ENCODE measurements around the gene RAB5IF.
A peak's percentile ranks its signal among the peaks of the same experiment; 100 is the strongest.

The RAB5IF gene

DNA sequence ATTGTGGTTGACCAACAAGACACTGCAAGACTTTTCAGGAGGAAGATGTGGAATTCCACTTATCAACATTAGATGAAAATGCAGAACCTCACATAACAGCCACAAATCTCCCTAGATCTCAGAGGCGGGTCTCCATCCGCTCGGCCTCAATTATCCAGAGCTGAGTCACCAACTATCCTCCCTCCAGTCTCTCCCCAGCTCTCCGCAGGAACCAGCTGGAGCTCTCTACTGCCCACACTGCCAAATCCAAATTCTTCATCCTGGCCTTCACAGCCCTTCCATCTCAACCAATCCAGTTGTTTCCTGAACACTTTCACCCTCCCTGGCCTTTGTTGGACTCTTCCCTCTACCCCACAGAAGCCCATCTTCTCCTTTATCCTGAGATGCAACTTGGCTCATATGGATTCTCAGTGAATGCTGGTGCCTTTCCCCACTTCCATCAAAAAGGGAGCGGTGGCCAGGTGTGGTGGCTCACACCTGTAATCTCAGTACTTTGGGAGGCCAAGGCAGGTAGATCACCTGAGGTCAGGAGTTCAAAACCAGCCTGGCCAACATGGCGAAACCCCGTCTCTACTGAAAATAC, 35.6 kb upstream of the RAB5IF start:
- H3K9me3 ChIP-seq (ENCODE audit: severe bottlenecking), result peaks cover 2% of the 10 kb centered on the region
- no peaks in the 10 kb centered on the region for H3K36me3 ChIP-seq
- TF ChIP-seq, protein P1, sequence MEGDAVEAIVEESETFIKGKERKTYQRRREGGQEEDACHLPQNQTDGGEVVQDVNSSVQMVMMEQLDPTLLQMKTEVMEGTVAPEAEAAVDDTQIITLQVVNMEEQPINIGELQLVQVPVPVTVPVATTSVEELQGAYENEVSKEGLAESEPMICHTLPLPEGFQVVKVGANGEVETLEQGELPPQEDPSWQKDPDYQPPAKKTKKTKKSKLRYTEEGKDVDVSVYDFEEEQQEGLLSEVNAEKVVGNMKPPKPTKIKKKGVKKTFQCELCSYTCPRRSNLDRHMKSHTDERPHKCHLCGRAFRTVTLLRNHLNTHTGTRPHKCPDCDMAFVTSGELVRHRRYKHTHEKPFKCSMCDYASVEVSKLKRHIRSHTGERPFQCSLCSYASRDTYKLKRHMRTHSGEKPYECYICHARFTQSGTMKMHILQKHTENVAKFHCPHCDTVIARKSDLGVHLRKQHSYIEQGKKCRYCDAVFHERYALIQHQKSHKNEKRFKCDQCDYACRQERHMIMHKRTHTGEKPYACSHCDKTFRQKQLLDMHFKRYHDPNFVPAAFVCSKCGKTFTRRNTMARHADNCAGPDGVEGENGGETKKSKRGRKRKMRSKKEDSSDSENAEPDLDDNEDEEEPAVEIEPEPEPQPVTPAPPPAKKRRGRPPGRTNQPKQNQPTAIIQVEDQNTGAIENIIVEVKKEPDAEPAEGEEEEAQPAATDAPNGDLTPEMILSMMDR (IDR thresholded peaks at IDR 0.05; ENCODE audit: low read depth, low read length), result no peak
- no peak overlapping the region for H3K27ac ChIP-seq
- no peak for DNase-seq
- no peaks in the 10 kb centered on the region for H3K27me3 ChIP-seq (ENCODE audit: insufficient read depth, low read depth, severe bottlenecking)
- H3K4me3 ChIP-seq (ENCODE audit: low read depth, low read length), result no peak overlapping the region

DNA sequence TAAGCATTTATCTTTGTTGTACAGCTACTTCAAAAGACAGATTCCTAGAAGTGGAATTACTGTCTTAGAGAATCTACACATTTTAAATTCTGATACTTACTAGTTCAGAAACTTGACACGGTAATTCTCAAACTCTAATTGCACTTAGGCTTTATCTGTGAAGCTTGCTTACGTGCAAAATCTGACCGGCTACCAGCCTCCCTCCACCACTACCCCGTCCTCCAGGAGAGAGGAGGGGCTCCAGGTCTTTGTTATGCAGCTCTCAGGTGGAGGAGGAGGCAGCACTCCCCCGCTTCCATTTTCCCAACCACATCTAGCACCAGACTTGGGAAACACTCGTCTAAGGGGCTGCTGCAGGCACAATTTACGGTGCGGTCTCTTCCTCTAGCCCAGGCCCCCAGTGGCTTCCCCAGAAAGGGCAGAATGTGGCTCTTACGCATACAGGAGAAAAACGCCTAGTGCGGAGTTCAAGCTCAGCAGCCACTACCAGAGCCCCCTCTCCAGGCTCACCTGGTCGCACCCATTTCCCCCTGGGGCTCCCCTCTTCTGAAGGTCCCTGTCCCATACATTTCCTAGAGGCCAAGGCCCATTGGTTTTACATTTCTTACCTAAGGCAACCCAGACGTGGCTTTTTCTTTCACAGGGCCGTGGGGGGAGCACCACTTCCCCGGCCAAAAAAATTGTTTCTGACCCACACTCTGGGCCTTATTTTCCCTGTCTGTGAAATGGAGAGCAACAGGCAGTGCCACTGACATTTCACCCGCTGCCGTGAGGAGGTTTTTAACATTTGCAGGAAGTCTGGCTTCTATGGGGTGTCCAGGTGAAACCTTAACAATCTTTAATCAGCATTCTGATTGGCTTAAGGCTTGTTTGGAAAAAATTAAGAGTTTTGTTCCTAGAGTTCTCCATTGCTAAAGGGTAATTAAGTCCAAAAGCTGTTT, 33.7 kb upstream of the RAB5IF start:
- no peaks in the 10 kb centered on the region for H3K27me3 ChIP-seq (ENCODE audit: insufficient read depth, low read depth, severe bottlenecking)
- no peaks in the 10 kb centered on the region for H3K9me3 ChIP-seq (ENCODE audit: severe bottlenecking)
- H3K36me3 ChIP-seq, result no peaks in the 10 kb centered on the region; the same call in 1 of the 2 replicates
- no peak for DNase-seq
- TF ChIP-seq, protein P1 (IDR thresholded peaks at IDR 0.05; ENCODE audit: low read depth, low read length), result no peak
- no peak overlapping the region for H3K27ac ChIP-seq
- H3K4me3 ChIP-seq (ENCODE audit: low read depth, low read length), result no peak overlapping the region

DNA sequence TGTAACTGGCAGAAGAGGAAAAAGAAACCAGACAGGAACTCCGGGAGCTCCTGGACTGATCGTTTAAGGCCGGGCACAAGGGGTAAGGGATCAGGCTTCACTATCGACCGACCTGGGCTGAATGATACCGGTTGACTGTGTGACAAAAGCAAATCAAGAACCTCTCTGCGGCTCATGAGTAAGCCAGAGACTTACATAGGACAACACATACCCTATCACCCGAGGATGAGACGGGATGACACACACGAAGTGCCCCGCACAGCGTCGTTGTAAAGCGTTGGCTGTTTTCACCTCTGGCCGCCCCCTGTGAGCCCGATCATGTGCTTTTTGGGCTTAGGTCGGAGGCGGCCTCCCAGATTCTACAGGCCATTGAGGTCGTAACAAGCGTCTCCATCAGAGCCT, 32.9 kb upstream of the RAB5IF start:
- no peak for DNase-seq
- Histone ChIP-seq H3K4me3 (ENCODE audit: low read depth, low read length) (no peak overlapping the region), H3K27me3 (ENCODE audit: insufficient read depth, low read depth, severe bottlenecking) (no peaks in the 10 kb centered on the region), H3K9me3 (ENCODE audit: severe bottlenecking) (no peaks in the 10 kb centered on the region), H3K36me3 (no peaks in the 10 kb centered on the region; the same call in 1 of the 2 replicates), H3K27ac (no peak overlapping the region)
- TF ChIP-seq, protein P1 (IDR thresholded peaks at IDR 0.05; ENCODE audit: low read depth, low read length), result no peak

DNA sequence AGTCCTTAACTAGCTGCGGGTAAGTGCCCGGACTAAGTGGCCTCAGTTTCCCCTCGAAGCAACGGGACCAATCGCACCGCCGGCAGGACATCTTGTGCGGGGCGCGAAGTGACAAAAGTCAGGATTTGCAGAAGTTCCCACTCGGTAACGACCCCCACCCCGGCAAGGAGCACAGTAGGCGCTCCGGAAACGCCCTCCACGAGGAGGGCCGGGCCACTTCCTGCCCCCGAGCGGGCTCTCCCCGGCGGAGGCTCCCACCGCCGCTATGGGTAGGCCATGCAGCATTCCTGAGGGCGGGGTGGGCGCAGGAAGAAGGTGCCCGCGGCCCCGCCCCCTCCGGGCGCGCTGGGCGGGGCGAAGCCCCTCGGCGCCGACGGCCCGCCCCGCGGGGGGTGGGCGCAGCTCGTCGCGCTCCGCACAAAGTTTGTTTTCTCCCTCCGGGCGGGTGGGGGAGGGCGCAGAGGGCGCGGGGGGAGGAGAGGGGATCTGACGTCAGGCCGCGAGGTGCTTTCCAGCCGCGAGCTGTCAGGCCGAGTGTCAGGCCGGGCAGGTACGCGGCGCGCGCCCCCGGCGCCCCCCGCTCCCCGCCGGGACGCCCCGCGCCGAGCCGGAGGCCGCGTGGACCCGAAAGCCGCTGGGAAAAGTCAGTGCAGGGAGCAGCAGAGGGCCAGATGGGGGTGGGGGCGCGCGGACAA, 32.3 kb upstream of the RAB5IF start, which contains the start of gene TGIF2:
TSS of gene TGIF2 (plus strand) at position 495 of the 695 bp plus-strand sequence. CDS start 5,178 bp downstream, outside the sequence.
- H3K4me3 ChIP-seq (ENCODE audit: low read depth, low read length), result peak within 1 kb of the TSS; percentile 94
- TF ChIP-seq, protein P1 (IDR thresholded peaks at IDR 0.05; ENCODE audit: low read depth, low read length), result no peak
- H3K27me3 ChIP-seq (ENCODE audit: insufficient read depth, low read depth, severe bottlenecking), result no peaks in the 10 kb centered on the region
- DNase-seq, result peak; percentile 80
- H3K36me3 ChIP-seq, result no peaks in the 10 kb centered on the region; the same call in 1 of the 2 replicates
- peak within 1 kb of the TSS; percentile 87 for H3K27ac ChIP-seq
- no peaks in the 10 kb centered on the region for H3K9me3 ChIP-seq (ENCODE audit: severe bottlenecking)

DNA sequence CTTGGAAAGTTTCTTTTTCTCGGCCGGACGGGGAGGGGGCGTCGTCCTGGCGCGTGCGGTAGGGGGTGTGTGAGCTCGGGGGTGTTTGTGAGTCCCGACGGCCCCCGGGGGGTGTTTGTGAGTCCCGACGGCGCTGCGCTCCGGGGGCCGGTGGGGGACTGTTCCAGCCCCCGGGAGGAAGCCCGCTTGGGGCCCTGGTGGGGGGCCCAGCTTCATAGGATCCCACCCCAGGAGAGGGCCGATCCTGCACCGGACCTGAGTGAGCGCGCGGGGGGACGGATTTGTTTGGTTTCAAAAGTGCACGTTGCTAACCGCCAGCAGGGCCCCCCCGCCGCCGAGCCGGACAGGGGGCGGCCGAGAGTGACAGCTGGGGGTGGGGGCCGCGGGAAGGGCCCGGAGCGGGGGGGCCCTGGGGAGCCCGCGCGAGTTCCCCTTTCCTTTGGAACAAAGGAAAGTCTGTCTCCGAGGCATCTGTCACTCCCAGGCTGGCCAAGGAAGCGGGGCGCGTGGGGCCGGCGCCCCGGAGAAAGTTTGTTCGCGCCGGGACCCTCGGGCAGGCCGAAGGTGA, 31.7 kb upstream of the RAB5IF start:
- no peaks in the 10 kb centered on the region for H3K27me3 ChIP-seq (ENCODE audit: insufficient read depth, low read depth, severe bottlenecking)
- H3K9me3 ChIP-seq (ENCODE audit: severe bottlenecking), result no peaks in the 10 kb centered on the region
- peak overlapping the region; percentile 94 for H3K4me3 ChIP-seq (ENCODE audit: low read depth, low read length)
- DNase-seq, result peak; percentile 40
- TF ChIP-seq, protein P1 (IDR thresholded peaks at IDR 0.05; ENCODE audit: low read depth, low read length), result no peak
- peaks cover 5% of the 10 kb centered on the region for H3K36me3 ChIP-seq
- H3K27ac ChIP-seq, result peak overlapping the region; percentile 87

Measured in WERI-Rb-1 (cell line).